Activated CD4-positive, alpha-beta memory T cell treated with anti-CD3 and anti-CD28 coated beads for 36 hours (primary cell): ENCODE data around the gene MYO1D. TPM values are rescaled to one million over a fixed set of nuclear protein-coding genes. Genes with fewer than 3 reads are reported as not detected.
"Not testable (repeated sequence)": the region's sequence is repeated elsewhere in the genome, so short reads cannot be mapped to it uniquely, and the experiment has no call there.

Source experiments
- CTCF ChIA-PET: fragments of 350-600 bp; sonication (Branson Sonifier 250); formaldehyde crosslinking; loops from one replicate; lab custom pipeline; 2021; ENCODE audit warnings: antibody characterized with exemption, inconsistent platforms; lab: Charles Lee
- POLR2A ChIA-PET: fragments of 350-600 bp; sonication (Branson Sonifier 250); formaldehyde crosslinking; loops from one replicate; lab custom pipeline; 2021; ENCODE audit warnings: antibody characterized with exemption; lab: Charles Lee
- DNase-seq: peaks from one replicate; pipeline ENCODE4 v3.0.0-alpha.2; 2020
- H3K27ac Mint-ChIP-seq: one replicate; pipeline ENCODE4 v1.8.0; 2021; ENCODE audit warnings: mixed read lengths
- H3K27me3 Mint-ChIP-seq: one replicate; pipeline ENCODE4 v1.8.0; 2021; ENCODE audit warnings: mixed read lengths
- H3K36me3 Mint-ChIP-seq: one replicate; pipeline ENCODE4 v1.8.0; 2021; ENCODE audit warnings: mixed read lengths
- H3K4me1 Mint-ChIP-seq: one replicate; pipeline ENCODE4 v1.8.0; 2021; ENCODE audit warnings: low read depth, mixed read lengths
- H3K4me3 Mint-ChIP-seq: one replicate; pipeline ENCODE4 v1.8.0; 2021; ENCODE audit warnings: mild to moderate bottlenecking, mixed read lengths
- H3K9me3 Mint-ChIP-seq: one replicate; pipeline ENCODE4 v1.8.0; 2021; ENCODE audit warnings: mixed read lengths
- intact Hi-C: fragments of 100-400 bp; cut with micrococcal nuclease; formaldehyde crosslinking; loops from one replicate; pipeline ENCODE4 v1.15.1; 2023
- total RNA-seq, 2 experiments: library from RNA; stranded (reverse); gene quantifications; one replicate each; pipeline ENCODE4 v1.2.3, GENCODE V29; 2021

The MYO1D gene
- 10 to 100 TPM; 13.5 to 18.9 TPM for total RNA-seq

- Mint-ChIP-seq H3K27ac (peak within 1 kb of the TSS; percentile 76), H3K4me3 (peak within 1 kb of the TSS; percentile 82), H3K9me3 (no peaks in the 10 kb centered on the region), H3K36me3 (no peaks in the 10 kb centered on the region), H3K27me3 (no peaks in the 10 kb centered on the region), H3K4me1 (peaks cover 26% of the 10 kb centered on the region)
- DNase-seq: peak; percentile 88
- CTCF ChIA-PET: interaction anchor here (0.6 to 5.9 kb wide), 46 partner anchors 8 to 1556 kb away, joined by 3 to 178 read pairs (median 6); partner anchors contain the start of genes CDK5R1 and TMEM98
- POLR2A ChIA-PET: interaction anchor here (0.9 to 2.1 kb wide), 8 partner anchors 9 to 352 kb away, joined by 3 to 10 read pairs (median 4); no protein-coding TSS in a partner anchor
- intact Hi-C loops: loop anchor here (1.0 to 5.0 kb wide), 7 partner anchors 38 to 432 kb away; partner anchors contain the start of genes CDK5R1 and PSMD11
Observed at GRCh38 chr17:32876417-32877163, at the start of gene MYO1D. Gene MYO1D, minus strand, starts transcription at chr17:32877124. Its CDS starts 252 bp downstream, at chr17:32876872.

GRCh38 chr17:32926183-32926582, 49.3 kb upstream of the MYO1D start:
- Mint-ChIP-seq H3K36me3 (no peaks in the 10 kb centered on the region), H3K9me3 (no peaks in the 10 kb centered on the region), H3K27ac (no peak overlapping the region), H3K4me3 (no peak overlapping the region), H3K4me1 (peaks cover 2% of the 10 kb centered on the region), H3K27me3 (peaks cover 27% of the 10 kb centered on the region)
- POLR2A ChIA-PET: no interaction called here
- CTCF ChIA-PET: interaction anchor here (0.8 kb wide), 1 partner anchor 143 kb away, joined by 4 read pairs; no protein-coding TSS in a partner anchor
- no peak for DNase-seq
- intact Hi-C loops: no loop called here

GRCh38 chr17:32923905-32924304, 47.0 kb upstream of the MYO1D start:
- intact Hi-C loops, H3K4me3 Mint-ChIP-seq, H3K4me1 Mint-ChIP-seq, H3K9me3 Mint-ChIP-seq, POLR2A ChIA-PET, H3K27ac Mint-ChIP-seq, H3K36me3 Mint-ChIP-seq, DNase-seq: not testable (repeated sequence)
- CTCF ChIA-PET: interaction anchor here (1.4 to 1.5 kb wide), 2 partner anchors 13 to 18 kb away, joined by 3 to 4 read pairs; no protein-coding TSS in a partner anchor
- H3K27me3 Mint-ChIP-seq: peaks cover 15% of the 10 kb centered on the region

GRCh38 chr17:32921017-32921416, 44.1 kb upstream of the MYO1D start:
- no peak overlapping the region for H3K27ac Mint-ChIP-seq

GRCh38 chr17:32920293-32920692, 43.4 kb upstream of the MYO1D start:
- intact Hi-C loops: no loop called here
- no peaks in the 10 kb centered on the region for H3K36me3 Mint-ChIP-seq
- H3K27ac Mint-ChIP-seq: no peak overlapping the region
- H3K4me1 Mint-ChIP-seq: peaks cover 19% of the 10 kb centered on the region
- POLR2A ChIA-PET: no interaction called here
- H3K27me3 Mint-ChIP-seq: peaks cover 3% of the 10 kb centered on the region
- H3K9me3 Mint-ChIP-seq: no peaks in the 10 kb centered on the region
- no peak for DNase-seq
- CTCF ChIA-PET: interaction anchor here (2.1 to 3.2 kb wide), 2 partner anchors 43 to 44 kb away, joined by 5 to 13 read pairs; no protein-coding TSS in a partner anchor
- H3K4me3 Mint-ChIP-seq: no peak overlapping the region

More at GRCh38 chr17:32921017-32921416, 44.1 kb upstream of the MYO1D start:
- Mint-ChIP-seq H3K9me3 (no peaks in the 10 kb centered on the region), H3K27me3 (peaks cover 3% of the 10 kb centered on the region), H3K4me1 (peaks cover 12% of the 10 kb centered on the region), H3K36me3 (no peaks in the 10 kb centered on the region), H3K4me3 (no peak overlapping the region)
- DNase-seq: no peak
- POLR2A ChIA-PET: no interaction called here
- intact Hi-C loops: no loop called here
- CTCF ChIA-PET: interaction anchor here (2.1 to 3.2 kb wide), 2 partner anchors 43 to 45 kb away, joined by 5 to 13 read pairs; no protein-coding TSS in a partner anchor

GRCh38 chr17:32919876-32920275, 43.0 kb upstream of the MYO1D start:
- DNase-seq, POLR2A ChIA-PET, H3K36me3 Mint-ChIP-seq, H3K4me3 Mint-ChIP-seq, H3K27me3 Mint-ChIP-seq, H3K9me3 Mint-ChIP-seq, H3K27ac Mint-ChIP-seq: not testable (repeated sequence)
- peaks cover 24% of the 10 kb centered on the region for H3K4me1 Mint-ChIP-seq
- intact Hi-C loops: loop anchor here (10.0 kb wide), 2 partner anchors 265 to 395 kb away; no protein-coding TSS in a partner anchor
- CTCF ChIA-PET: interaction anchor here (2.1 to 3.2 kb wide), 2 partner anchors 42 to 44 kb away, joined by 5 to 13 read pairs; no protein-coding TSS in a partner anchor

- Mint-ChIP-seq H3K9me3 (no peaks in the 10 kb centered on the region), H3K4me3 (no peak overlapping the region), H3K27me3 (peaks cover 4% of the 10 kb centered on the region), H3K4me1 (peaks cover 41% of the 10 kb centered on the region), H3K36me3 (no peaks in the 10 kb centered on the region), H3K27ac (no peak overlapping the region)
- POLR2A ChIA-PET: no interaction called here
- CTCF ChIA-PET: interaction anchor here (1.5 to 3.2 kb wide), 2 partner anchors 18 to 40 kb away, joined by 4 to 13 read pairs; no protein-coding TSS in a partner anchor
- intact Hi-C loops: loop anchor here (10.0 kb wide), 2 partner anchors 263 to 393 kb away; no protein-coding TSS in a partner anchor
- no peak for DNase-seq
Observed at GRCh38 chr17:32917842-32918241, 40.9 kb upstream of the MYO1D start.

- DNase-seq: no peak
- ChIA-PET POLR2A (no interaction called here), CTCF (interaction anchor here (1.2 to 3.8 kb wide), 4 partner anchors 19 to 40 kb away, joined by 4 to 43 read pairs (median 6); partner anchors contain the start of gene MYO1D)
- Mint-ChIP-seq H3K4me1 (peaks cover 41% of the 10 kb centered on the region), H3K27me3 (peaks cover 4% of the 10 kb centered on the region), H3K9me3 (no peaks in the 10 kb centered on the region), H3K27ac (no peak overlapping the region), H3K36me3 (no peaks in the 10 kb centered on the region), H3K4me3 (no peak overlapping the region)
- intact Hi-C loops: loop anchor here (10.0 kb wide), 2 partner anchors 262 to 392 kb away; no protein-coding TSS in a partner anchor
Observed at GRCh38 chr17:32917081-32917480, 40.2 kb upstream of the MYO1D start.

GRCh38 chr17:32916134-32916533, 39.2 kb upstream of the MYO1D start:
- peaks cover 4% of the 10 kb centered on the region for H3K27me3 Mint-ChIP-seq
- intact Hi-C loops: loop anchor here (10.0 kb wide), 2 partner anchors 261 to 391 kb away; no protein-coding TSS in a partner anchor
- H3K4me1 Mint-ChIP-seq: peaks cover 41% of the 10 kb centered on the region
- H3K27ac Mint-ChIP-seq: no peak overlapping the region
- no peak for DNase-seq
- no peaks in the 10 kb centered on the region for H3K36me3 Mint-ChIP-seq
- POLR2A ChIA-PET: interaction anchor here (0.5 to 1.1 kb wide), 2 partner anchors 38 to 221 kb away, joined by 3 to 4 read pairs; no protein-coding TSS in a partner anchor
- CTCF ChIA-PET: interaction anchor here (0.9 to 3.8 kb wide), 6 partner anchors 11 to 429 kb away, joined by 4 to 43 read pairs (median 7); partner anchors contain the start of genes MYO1D and TMEM98
- no peaks in the 10 kb centered on the region for H3K9me3 Mint-ChIP-seq
- no peak overlapping the region for H3K4me3 Mint-ChIP-seq

- peaks cover 41% of the 10 kb centered on the region for H3K4me1 Mint-ChIP-seq
- no peak overlapping the region for H3K4me3 Mint-ChIP-seq
- intact Hi-C loops: loop anchor here (10.0 kb wide), 2 partner anchors 260 to 390 kb away; no protein-coding TSS in a partner anchor
- H3K36me3 Mint-ChIP-seq: no peaks in the 10 kb centered on the region
- CTCF ChIA-PET: interaction anchor here (1.4 to 3.8 kb wide), 5 partner anchors 10 to 132 kb away, joined by 7 to 43 read pairs (median 9); partner anchors contain the start of genes MYO1D and TMEM98
- H3K27ac Mint-ChIP-seq: no peak overlapping the region
- H3K9me3 Mint-ChIP-seq: no peaks in the 10 kb centered on the region
- no peak for DNase-seq
- peaks cover 4% of the 10 kb centered on the region for H3K27me3 Mint-ChIP-seq
- POLR2A ChIA-PET: interaction anchor here (2.0 kb wide), 1 partner anchor 38 kb away, joined by 10 read pairs; the partner anchor contains the start of gene MYO1D
Observed at GRCh38 chr17:32915245-32915644, 38.3 kb upstream of the MYO1D start.

- ChIA-PET CTCF (interaction anchor here (0.6 to 3.8 kb wide), 7 partner anchors 9 to 131 kb away, joined by 3 to 43 read pairs (median 9); partner anchors contain the start of genes MYO1D and TMEM98), POLR2A (interaction anchor here (1.1 to 2.0 kb wide), 2 partner anchors 10 to 36 kb away, joined by 3 to 10 read pairs; partner anchors contain the start of gene MYO1D)
- Mint-ChIP-seq H3K27me3 (peaks cover 9% of the 10 kb centered on the region), H3K27ac (peak overlapping the region; percentile 81), H3K4me3 (no peak overlapping the region), H3K4me1 (peaks cover 41% of the 10 kb centered on the region), H3K9me3 (no peaks in the 10 kb centered on the region), H3K36me3 (no peaks in the 10 kb centered on the region)
- DNase-seq: peak; percentile 78
- intact Hi-C loops: loop anchor here (1.0 to 10.0 kb wide), 5 partner anchors 11 to 389 kb away; partner anchors contain the start of gene MYO1D
Observed at GRCh38 chr17:32914181-32914580, 37.3 kb upstream of the MYO1D start.
